ENCODE results near the gene DCPS.

DCPS gene

DNA sequence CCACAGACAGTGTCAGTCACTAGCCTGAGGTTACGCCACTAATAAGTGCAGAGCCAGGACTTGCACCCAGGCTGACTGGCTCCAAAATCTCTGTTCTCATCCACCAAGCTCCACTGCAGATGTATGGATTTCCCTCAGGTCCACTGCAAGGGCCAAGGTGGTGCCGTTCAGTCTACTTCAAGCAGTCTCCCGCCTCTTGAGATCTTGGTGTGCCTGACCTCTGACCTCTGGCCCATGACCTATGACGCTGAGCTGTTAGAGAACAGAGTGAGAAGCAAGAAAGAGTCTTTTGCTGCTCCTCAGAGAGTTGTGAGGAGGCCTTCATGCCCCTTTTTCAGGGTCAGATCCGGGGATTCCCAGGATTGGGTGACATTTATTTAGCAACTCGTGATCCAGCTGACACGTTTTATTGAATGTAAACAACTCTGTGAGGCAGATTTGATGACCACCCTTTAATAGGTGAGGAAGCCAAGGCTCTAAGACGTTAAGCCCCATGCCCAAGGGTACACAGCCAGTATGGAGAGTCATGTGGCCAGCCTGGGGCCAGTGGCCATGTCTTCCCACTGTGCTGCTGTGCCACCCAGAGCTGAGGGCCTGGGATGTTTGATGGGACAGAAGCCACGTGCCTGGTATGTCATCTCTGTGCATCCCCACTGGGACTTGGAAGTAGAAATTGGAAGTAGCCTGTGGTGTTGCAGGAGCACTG, 25.2 kb downstream of the DCPS start:
- no peak for DNase-seq

DNA sequence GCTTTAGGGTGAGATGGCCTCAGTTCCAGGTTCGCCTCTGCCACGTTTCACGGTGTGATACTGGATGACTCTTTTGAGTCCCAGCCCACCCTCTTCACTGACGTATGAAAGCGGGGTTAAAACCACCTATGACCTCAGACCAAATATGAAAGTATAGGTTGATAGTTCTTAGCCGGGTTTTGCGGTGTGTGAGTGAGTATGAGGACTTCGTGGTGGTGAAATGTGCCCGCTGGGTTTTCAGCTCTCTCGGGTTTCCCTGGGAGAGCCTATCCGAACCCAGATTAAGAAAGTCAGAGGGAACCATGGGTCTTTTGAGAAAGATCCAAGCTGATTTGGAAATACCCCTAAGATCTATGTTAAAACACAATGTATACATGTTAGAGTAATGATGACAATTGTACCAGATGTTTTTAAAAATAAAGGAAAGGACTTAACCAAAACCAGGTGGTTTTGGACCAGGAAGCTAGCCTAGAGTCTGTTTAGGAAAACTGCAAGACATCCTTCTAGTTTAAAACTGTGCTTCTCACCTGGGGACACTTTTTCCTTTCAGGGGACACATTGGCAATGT, 25.9 kb downstream of the DCPS start:
- no peak for DNase-seq

DNA sequence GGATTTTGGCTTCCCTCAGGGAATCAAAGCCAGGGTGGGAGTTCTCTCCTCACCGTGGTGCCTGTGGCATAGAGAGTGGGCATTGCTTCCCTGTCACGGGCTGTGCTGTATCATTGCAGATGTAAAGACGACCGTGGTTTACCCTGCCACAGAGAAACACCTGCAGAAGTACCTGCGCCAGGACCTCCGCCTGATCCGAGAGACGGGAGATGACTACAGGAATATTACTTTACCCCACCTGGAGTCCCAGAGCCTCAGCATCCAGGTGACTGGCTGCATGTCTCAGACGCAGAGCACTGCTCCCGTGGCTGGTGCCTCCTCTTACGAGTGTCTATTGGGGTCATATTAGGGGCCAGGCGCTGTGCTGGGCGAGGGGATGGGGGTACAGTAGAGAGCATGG, 27.4 kb downstream of the DCPS start:
- no peak for DNase-seq

DNA sequence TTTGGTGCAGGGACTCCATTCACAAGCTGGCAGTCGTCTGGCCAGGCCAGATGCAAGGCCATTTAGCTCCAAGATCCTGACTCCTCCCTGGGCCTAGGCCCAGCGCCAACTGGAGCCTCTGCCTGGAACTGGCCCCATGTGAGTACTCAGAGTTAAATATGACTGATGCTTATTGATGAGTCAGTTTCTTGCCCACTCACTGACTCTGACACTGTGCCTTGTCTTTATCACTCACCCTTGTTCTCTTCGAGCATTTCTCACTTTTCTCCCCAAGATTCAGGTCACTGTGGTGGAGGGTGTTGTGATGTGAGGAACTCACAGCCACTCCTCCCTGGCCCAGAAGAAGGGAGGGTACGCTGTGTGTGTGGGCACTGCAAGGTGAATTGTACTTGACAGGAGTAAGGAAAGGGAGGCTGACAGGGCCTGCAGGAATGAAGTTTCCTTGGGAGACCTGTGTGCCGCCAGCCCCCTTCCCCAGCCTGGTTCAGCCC, 28.4 kb downstream of the DCPS start:
- DNase-seq, result no peak

DNA sequence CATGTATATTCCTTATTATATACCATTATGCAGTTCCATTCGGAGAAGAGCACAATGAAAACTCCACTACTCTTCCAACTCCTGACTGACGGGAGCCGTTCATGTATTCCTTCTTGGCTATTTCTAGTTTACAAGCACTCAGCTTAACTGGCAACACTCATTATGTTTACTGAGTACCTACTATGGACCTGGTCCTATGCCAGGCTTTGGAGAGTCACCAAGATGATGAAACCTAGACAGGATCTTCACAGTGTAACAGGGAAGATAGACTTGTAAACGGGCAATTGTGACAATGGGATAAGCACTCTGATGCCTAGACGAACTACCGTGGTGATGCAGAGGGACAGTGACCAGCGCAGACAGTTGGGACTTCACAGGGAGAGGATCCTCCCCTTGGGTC, 29.3 kb downstream of the DCPS start:
- DNase-seq, result no peak

DNA sequence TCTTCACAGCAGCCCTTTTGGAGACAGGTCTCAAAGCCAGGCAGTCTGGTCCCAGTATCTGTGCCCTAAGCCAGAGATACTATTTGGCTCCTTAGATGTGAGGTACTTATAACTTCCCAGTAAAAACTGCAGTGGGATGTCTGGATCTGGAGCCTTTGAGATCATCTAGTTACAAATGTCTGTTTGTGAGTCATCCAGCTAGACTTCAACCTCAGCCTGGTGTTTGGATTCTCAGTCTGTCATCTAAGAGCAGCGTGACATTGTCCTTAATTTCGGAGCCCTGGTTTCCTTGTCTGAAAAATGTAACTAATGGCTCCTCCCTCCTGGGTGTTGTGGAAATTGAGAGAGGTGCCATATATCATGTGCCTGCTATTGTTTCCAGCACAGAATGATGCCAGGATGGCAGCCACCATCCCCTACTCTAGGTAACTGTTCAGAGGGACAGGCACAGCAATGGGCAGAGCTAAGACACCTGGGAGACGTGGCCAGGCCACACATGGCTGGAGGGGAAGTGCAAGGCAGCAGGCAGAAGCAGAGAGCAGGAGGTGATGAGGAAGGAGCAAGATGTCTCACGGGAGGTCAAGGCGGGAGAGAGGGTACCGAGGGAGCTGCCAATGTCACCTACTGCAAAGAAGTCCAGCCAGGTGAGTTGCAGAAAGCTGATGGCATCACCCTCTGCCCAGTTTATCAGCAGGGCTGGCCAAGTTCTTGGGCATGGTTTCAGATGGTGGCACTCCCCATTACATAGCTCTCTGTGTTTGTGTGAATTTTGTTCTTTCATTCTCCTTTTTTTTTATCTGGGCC, 31.0 kb downstream of the DCPS start:
- DNase-seq, result no peak

DNA sequence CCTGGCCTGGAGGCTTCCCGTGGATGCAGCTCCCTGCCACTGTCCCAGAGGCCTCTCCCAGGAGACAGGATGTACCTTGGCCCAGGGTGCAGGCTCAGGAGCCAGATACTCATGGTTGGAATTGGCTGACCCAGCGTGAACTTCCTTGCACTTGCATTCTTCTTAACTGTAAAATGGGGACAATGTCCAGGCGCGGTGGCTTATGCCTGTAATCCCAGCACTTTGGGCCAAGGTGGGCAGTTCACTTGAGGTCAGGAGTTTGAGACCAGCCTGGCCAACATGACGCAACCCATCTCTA, 31.6 kb downstream of the DCPS start:
- DNase-seq, result no peak

DNA sequence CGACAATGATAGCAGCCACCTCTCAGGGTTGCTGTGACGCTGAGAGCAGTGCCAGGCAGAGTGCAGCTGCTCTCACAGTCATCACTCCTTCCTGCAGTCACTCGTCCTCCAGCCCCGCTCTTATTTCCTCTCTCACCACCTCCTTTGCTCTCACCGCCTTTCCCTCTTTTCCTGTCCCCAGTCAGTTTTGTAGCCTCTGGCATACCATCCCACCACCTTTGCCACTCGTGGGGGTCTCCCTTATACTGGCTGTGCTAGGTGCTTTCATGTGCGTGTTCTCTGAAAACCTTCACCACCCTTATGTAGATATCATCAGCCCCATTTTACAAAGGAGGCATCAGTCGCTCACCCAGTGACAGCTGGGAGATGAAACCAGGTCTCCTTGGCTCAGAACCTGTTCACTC, 32.3 kb downstream of the DCPS start:
- DNase-seq, result no peak

DNA sequence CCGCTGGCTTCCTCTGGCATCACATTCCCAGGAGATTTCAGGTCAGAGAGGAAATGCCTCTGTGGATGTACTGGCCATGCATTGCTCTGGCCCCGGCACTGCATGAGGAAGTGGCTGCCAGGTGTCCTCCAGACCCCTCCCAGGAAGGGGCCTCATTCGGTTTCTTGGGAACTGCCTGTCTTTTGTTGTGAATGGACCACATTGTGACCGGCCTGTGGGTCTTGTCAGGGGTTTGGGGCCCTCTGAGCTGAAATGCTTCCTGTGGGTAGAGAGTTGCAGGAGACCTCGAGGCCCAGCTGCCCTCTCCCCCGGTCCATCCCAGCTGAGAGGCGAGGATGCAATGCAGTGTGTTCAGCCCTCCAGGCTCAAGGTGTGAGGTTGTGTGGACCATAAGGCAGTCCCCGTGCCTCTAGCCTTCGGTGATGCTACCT, 32.8 kb downstream of the DCPS start:
- no peak for DNase-seq

DNA sequence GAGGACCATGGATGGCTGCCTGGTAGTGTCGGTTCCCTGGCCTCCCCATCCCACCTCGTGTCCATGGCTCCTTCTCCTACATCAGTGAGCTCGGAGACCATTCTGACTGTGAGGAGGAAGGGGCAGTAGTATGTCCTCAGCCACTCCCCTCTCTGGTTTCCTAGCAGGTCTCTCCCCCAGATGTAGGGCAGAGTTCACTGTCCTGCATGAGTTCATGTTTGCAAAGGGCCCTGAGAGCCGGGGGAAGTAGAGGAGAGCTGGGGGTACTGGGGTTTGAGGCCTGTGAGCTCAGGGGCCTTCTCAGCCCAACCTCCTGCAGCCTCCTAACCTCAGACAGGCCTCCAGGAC, 33.2 kb downstream of the DCPS start:
- no peak for DNase-seq

DNA sequence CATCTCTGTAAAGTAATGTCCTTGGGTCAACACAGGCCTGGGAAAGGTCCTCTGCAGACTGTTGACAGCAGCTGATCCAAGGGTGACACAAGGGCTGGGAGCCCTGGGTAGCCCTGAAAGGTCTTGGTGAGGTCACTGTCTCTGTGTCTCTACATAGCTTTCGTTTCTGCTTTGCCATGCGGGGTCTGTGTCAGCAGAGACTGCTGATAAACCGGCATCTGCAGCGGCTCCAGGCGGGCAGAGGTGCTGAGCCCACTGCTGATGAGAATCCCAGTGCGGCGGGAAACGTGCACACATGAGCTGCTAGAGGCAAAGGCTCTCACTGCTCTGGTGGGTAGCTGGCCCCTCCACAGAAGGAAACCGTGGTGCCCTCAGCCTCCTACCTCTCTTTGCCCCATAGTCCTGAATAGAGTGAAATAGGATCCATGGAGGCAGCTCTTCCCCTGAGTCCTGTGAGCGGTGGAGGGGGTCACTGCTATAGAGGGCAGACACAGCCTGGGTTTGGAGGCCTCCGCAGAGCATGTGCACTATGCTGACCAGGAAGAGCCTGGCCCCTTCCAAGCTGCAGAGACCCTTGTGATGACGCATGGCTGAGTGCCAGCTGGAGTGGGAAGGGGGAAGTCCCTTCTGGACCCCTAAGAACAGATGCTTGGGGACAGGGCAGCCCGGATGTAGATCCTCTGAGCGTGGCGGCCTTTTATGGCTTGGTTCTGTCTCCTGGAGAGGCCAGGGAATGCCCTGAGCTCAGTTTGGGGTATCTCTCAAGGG, 33.8 kb downstream of the DCPS start:
- DNase-seq, result no peak

DNA sequence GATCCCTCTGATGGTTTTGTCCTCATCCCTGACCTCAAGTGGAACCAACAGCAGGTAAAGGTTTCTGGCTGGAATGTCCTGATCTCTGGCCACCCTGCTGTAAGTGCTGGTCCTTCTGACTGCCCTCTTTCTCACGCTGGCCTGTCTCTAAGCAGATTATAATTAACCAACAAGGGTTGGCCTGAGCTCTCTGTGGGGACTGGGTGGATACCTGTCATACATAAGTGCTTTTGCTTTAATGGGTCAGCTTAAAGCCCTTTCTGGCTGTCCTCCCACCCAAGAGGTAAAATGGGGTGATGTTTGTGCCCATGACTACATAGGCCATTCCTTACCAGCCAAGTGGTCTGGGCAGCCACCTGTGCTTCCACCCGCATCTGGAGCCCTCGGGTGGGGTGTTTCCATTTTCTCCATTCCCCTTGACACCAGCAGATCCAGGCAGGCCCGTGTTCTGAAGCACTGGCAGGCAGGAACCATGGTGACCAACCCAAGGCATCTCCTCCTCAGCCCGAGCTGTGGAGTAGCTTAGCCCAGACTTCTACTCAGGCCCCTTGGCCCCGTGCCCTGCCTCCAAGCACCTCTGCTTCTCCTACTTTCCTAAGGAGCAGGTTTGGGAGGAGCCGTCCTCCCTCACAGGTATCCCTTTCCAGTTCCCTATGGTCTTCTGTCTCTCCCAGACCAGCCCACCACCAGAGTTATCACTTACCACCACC, 34.6 kb downstream of the DCPS start:
- no peak for DNase-seq

DNA sequence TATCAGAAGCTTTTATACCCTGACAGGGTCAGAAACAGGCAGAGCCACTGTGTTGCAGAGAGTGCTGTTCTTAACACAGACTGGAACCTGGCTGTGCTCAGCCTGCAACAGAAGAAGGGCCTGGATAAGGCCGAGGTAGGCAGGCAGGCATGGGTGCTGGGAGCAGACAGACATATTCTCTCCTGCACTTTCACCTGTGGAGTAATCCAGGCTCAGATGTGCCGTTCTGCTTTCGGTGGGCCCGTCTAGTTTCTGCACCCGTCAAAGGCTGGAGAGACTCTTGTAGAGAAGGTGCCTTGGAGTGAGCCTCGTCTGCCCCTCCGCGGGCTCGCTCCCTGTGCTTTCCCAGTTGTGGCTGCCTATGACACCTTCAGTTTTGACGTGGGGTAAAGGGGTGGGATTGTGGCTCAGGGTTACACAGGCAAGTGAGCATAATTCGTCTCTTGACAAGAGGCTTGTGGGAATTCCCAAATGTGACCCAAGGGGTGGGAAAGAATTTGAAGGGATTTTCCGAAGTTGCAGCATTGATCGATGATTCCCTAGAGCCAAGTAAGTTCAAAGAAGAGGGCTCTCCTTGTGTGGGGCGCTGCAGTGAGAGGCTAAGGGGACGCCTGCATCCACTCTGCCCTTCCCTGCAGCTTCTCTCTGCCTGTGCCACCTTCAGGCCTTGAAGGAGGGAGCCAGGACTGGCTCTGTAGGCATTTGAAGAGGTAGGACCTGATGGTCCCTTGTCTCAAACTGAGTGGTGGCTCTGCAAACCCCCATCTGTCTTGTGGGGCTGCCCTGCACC, 35.4 kb downstream of the DCPS start:
- DNase-seq, result no peak

DNA sequence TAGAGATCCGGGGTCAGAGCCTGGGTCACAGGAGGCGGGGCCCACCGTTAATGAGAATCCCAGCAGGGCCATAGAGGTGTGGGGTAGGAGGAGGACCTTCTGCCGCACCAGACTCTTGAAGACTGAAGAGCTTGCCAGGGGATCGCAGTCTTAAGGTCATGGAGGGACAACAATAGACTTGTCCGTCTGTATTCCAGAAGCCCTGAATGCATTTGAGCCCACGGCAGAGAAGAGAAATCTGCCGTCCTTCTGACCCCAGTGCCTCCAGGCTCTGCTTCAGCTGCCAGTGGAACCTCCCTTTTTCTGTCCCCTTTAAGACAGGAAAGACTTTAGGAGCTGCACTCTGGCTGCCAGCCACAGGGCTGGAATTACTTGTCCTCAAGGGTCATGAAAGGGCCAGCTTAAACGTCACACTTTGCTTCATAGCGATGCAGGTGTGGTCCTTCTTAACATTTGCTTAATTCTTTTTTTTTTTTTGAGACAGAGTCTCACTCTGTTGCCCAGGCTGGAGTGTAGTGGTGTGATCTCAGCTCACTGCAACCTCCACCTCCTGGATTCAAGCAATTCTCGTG, 36.1 kb downstream of the DCPS start:
- DNase-seq, result no peak

DNA sequence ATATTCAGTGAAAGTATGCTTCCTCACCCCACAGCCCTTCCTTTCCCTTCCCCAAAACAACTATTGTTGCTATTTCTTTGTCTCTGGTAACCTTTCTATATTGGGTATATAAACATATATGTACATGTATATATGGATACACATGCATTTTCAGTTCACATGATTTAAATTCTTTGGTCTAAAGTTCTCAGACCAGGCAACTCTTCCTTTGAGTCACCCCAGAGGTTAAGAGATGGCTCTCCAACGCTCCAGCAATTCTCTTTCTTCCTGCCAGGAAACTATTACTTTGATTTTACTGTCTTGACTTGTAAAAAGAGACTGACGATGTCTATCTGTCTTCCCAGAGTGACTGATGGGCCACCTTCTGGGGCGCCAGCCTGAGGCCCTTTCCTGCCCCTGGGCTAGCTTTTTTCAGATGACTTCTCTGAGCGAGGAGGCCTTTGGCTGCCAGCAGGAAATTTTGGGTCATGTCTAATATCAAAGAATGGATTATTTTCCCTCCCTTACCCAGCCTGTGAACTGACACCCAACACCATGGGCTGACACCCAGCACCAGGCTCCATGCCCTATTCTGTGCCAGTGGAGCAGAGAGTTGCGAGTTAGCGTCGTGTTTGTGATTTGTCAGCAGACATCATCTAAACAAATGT, 37.2 kb downstream of the DCPS start:
- DNase-seq, result no peak

DNA sequence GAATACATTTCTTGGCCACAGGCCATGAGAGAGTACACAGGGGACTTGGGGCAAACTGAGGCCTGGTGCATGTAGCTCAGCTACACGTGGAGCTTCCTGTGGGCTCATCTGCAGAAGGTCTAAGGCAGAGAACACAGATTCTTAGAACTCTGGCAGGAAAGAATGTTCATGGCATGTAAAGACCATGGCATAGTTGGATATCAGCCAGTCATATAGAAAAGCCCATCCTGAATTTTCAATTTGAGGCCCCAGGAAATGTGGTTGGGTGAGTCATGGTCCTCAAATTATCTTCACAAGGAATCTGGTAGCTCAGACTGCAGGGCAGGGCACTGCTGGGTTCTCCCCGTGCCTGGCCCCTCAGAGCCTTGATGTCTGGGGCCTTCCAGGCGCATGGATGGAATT, 37.9 kb downstream of the DCPS start:
- DNase-seq, result no peak

DNA sequence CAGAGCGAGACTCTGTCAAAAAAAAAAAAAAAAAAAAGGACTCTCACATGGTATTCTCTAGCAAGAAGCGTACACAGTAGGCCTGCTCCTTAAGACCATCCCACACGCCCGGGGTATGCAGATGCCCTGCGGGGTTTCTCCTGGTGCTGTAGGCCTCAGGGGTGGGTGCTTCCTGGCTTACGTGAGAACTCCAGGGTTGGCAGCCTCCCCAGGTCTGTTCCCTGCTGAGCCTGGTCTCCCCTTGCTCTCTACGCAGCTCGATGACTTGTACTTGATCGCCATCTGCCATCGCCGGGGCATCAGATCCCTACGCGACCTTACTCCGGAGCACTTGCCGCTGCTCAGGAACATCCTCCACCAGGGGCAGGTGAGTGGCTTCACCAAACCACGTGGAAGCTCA, 39.2 kb downstream of the DCPS start:
- DNase-seq, result no peak

DNA sequence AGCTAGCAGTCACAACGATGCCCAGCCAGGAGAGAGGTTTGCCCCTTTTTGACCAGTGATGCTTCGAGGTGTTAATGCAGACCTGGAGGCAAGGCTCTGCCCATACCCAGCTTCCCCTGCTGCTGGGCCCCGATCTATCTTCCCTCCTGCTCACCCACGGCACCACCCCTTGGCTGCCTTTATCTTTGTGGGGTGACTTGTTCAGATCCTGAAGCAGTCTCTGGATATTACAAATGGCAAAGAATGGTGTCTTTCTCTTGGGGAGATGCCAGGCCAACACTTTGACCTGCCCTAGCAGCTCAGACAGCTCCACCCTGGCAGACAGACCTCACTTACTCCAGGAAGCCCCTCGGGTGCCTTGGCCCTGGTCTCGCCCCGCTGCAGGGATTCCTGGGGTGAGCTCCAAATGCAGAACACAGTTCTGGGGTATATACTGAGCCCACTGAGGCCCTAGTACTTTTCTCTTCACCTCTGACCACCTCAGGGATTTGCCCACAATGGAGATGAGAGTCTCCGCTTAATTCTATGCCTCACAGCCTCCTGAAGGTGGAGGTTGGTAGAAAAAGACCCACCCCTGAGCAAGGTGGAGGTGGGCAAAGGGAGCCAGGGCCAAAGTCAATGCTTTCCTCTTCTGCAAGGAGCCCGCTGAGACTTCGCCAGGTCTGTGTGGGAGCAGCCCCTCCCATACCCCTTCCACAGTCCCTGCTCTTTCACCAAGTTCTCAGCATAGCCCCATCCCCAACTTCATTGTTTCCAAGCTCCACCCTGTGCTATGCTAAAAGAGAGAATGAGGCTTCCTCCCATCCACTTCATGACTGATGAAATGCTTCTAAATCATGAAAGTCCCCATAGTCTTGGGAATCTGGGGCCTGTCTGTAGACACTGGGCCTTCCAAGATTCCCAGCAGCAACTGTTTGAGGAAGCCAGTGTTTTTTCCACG, 40.6 kb downstream of the DCPS start:
- DNase-seq, result no peak

DNA sequence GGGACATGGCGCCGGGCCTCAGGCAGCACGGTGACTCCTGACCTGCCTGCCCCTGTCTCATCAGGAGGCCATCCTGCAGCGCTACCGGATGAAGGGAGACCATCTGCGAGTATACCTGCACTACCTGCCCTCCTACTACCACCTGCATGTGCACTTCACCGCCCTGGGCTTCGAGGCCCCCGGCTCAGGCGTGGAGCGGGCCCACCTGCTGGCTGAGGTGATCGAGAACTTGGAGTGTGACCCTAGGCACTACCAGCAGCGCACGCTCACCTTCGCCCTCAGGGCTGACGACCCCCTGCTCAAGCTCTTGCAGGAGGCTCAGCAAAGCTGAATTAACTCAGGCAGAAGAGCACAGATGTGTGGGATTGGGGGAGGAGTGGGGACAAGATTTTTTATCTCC, 41.4 kb downstream of the DCPS start:
- DNase-seq, result no peak

Data from GOT3 (cell line).